NCI-H345 treated with DMSO at 0.1 percent for 48 hours (cell line): ENCODE data around the gene OR2AE1.

Experiments used
- DNase-seq: peaks from one replicate; lab custom pipeline; 2025; ENCODE audit not compliant: unreplicated experiment; lab: John Stamatoyannopoulos, UW

OR2AE1 gene

DNA sequence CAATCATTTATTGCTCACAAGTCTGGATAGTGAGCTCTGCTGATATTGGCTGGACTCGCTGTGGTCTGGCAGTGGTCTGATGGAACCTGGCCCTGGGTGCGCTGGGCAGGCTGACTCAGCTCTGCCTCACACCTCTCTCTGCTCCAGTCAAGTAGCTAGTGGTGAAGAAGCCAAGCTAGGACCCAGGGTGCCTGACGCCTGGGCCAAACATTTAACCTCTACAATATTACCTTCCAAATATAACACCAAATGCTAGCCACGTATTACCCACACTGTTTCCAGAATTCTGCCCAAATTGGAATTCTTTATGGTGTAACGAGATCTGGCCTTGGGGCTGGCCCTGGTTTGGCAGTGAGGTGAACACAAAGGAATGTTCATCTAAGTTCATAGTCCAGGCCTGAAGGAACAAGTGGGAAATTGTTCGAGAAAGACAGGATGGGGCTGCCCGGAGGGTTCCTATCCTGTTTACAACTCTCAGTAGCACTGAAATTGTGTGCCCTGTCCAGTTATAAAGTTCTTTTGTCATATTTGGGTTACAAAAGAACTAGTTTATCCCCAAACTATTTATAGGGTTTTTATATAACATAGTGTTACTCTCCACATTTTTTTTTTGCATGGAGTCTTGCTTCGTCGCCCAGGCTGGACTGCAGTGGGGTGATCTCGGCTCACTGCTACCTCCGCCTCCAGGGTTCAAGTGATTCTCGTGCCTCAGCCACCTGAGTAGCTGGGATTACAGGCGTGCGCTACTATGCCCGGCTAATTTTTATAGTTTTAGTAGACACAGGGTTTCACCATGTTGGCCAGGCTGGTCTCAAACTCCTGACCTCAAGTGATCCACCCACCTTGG is 16.3 kb downstream of the OR2AE1 start:
- DNase-seq = no peak

- DNase-seq = no peak
Observed at GRCh38 chr7:99855236-99855635, 21.6 kb downstream of the OR2AE1 start.

GRCh38 chr7:99848420-99849216 is 28.2 kb downstream of the OR2AE1 start:
- no peak for DNase-seq

DNA sequence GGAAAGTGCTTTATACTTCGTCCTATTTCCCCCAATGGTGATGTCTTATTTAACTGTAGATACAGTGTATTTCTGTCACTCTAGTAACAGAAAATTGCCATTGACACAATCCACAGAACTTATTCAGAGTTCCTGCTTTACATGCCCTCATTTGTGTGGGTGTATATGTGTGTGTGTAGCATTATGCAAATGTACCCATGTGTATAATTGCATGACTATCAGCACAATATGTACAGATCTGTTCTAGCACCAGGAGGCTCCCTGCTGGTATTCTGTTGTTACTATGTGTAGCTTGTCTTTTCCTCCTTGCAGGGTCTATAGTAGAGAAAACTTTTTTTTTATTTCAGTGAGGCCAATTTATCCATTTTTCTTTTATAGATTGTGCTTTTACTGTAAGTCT is 32.5 kb downstream of the OR2AE1 start:
- no peak for DNase-seq

- DNase-seq = no peak
Observed at GRCh38 chr7:99843808-99844207, 33.0 kb downstream of the OR2AE1 start.

- DNase-seq = no peak
Observed at GRCh38 chr7:99842926-99843325, 33.9 kb downstream of the OR2AE1 start.

GRCh38 chr7:99840136-99840869 is 36.5 kb downstream of the OR2AE1 start:
- DNase-seq = no peak

GRCh38 chr7:99839287-99840021 is 37.4 kb downstream of the OR2AE1 start:
- DNase-seq = no peak

DNA sequence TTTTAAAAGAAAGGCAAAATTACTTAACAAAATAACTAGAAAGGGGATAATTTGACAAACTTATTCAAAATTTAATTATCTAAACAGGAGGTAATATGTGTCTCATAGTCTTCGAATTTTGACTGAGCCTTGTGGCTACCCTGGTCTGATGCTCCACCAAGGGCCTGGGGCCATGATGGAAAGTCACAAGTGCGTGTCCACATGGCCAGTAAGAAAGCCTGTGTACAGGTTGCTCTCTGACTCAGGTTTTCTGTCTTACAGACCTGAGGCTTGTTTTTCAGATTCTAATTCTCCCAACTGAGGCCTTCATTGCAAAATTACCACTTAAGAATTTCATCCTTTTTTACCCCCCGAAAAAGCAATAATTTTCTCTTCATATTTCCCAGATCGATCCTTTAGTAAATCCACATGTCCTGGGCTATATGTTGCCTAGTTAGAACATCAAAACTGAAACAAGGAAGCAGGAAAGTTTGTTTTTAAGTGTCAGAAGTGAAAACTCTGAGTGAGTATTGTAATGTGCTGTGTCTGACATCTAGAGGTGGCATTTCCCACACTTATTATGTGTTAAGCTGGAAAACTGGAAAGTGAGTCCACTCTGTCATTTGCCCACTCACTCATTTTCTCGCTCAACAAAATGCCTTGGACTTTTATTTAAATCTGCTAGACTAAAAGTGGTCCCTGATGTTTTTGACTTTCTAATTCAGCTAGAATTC is 39.0 kb downstream of the OR2AE1 start:
- no peak for DNase-seq

- no peak for DNase-seq
Observed at GRCh38 chr7:99835189-99835588, 41.6 kb downstream of the OR2AE1 start.

DNA sequence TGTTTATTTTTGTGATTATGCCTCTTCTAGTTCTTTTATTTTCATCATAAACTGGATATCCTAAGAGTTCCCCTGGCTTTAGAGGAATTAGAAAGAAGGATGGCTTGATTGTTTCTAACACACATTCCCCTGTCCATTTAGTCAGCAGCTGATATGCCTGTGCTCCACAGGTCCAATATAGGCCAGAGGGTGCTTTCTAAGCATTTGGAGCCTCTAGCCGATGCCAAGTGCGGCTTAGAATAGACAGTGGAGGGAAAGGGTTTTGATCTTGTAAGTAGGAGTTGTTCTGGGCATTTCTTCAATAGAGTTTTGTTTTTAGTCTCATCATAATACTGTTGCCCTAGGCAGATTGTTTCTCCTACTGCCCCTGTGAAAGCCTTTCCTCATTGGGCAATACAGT is 42.5 kb downstream of the OR2AE1 start:
- no peak for DNase-seq

DNA sequence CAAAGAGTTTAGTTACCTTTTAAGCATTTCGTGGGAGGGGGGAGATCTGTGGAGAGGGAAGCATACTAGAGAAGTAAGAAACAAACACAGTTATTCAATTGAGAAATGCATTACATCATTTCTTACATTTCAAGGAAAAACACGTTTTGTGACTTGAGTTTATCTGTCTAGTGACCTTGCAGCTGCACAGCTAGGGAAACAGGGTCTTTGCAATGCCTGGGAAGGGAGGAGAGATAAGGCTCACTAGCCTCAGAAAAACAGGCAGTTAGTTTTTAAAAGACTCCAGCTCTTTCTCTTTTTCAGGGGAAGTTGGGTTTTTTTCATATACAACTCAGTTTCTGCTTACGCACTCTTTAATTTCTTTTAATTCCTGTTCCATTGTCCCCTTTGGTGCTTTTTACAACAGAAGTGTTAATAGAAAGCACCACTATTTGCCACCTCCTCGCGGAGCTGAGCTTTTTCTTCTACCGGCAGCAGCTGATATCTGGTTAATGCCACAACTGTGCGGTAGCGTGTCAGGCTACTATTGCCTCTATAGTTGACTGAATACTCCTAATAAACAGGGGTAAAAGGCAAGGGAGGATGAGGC is 43.5 kb downstream of the OR2AE1 start:
- DNase-seq = no peak

DNA sequence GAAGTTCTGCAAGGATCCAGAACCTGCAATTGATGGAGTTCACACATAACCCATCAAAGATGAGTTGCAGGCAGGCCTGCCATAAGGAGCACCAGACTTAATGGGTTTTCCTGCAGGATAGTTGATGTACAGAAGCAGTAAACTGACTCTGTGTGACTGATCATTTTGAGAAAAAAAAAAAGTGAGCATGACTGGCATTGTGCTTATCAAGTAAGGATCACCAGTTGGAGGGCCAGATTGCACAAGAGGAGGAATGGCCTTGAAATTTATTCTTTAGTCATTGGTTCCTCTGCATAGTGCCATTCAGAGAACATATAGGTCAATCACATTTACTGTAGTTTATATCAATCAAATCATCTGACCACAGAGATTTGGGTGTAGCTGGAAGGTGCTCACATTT is 45.2 kb downstream of the OR2AE1 start:
- DNase-seq = no peak

GRCh38 chr7:99829524-99830160 is 47.2 kb downstream of the OR2AE1 start:
- no peak for DNase-seq

GRCh38 chr7:99828811-99829210 is 48.0 kb downstream of the OR2AE1 start:
- DNase-seq = no peak

DNA sequence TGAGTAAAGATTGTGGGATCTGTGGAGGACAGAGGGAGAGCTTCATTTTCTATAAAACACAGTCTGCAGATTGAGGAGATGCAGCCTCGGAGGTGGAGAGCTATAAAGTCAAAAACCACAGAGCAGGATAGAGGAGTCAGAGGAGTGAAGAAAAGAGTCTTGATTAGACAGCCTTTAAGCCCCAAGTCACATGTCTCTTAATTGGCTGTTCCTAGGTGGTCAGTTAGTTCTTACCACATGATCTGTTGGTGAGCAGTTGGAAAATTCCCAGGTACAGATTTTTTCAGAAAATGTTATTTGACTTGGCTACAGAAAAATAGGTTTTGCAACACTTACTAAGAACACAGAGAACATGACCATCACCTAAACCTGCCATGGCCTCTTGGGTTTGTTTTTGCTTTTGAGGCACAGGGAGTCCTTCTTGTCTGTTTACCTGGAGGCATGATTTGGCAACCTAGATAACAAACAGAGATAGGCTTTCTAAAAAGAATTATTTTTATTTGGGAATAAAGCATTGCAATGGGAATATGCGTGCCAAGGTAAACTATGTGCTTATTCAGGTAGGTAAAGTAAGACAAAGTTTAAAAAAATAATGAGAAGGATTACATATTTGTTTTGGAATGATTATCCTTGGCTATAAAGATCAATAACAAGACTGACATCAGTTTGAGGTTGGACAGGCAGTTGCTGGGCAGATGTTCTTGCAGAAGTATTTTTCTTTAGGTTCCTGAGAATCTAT is 49.6 kb downstream of the OR2AE1 start:
- no peak for DNase-seq
